ENCODE measurements around the gene SLC25A3.
A peak's percentile ranks its signal among the peaks of the same experiment; 100 is the strongest.

The SLC25A3 gene

DNA sequence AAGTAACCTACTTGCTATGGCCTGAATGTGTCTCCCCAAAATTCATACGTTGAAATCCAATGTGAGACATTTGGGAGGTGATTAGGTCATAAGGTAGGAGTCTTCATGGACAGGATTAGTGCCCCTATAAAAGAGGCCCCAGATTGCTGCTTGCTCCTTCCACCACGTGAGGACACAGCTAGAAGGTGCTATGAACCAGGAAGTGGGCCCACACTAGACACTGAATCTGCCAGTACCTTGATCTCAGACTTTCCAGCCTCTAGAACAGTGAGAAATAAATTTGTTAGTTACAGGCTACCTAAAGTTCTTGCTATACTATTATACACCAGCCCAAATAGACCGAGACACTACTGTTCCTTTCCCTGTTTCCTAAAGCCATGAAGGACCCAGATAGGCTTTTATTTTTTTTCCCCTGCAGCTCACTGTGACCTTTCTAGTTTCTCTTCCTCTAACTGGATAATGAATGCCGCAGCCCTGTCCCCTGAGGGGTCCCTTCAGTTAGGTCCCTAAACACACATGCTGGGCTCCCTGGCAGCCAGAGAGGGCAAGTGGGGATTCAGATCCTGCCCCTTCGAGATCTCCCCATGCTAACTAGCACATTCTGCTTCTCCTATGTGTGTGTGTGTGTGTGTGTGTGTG lies 19.3 kb downstream of the SLC25A3 start:
- H3K4ac ChIP-seq (ENCODE audit: low read depth in 1 of 2, low read length in 2 of 2) = no peak overlapping the region
- H2BK5ac ChIP-seq (ENCODE audit: low read depth, low read length, poor library complexity, severe bottlenecking) = no peak overlapping the region
- no peak overlapping the region for H3K9ac ChIP-seq (ENCODE audit: low read length)
- H3K27ac ChIP-seq (ENCODE audit: low read length, poor library complexity, severe bottlenecking) = no peak overlapping the region
- no peak overlapping the region for H2AK5ac ChIP-seq (ENCODE audit: low read length, severe bottlenecking)
- no peak overlapping the region for H3K4me2 ChIP-seq (ENCODE audit: low read length, poor library complexity, severe bottlenecking)
- no peaks in the 10 kb centered on the region for H3K27me3 ChIP-seq (ENCODE audit: control insufficient read depth in 1 of 2, insufficient read depth in 1 of 2, low read length in 2 of 2)
- WGBS = 100% methylated on average over 5 of the region's 5 CpGs
- H2BK120ac ChIP-seq (ENCODE audit: low read depth, low read length) = no peak overlapping the region
- no peak overlapping the region for H4K91ac ChIP-seq (ENCODE audit: low read length)
- peaks cover 5% of the 10 kb centered on the region for H3K79me1 ChIP-seq (replicated peaks; ENCODE audit: low read length, poor library complexity, severe bottlenecking)
- no peak overlapping the region for H3K18ac ChIP-seq (ENCODE audit: low read depth in 1 of 2, low read length in 2 of 2)
- H3K23ac ChIP-seq (ENCODE audit: low read length in 2 of 2) = no peak overlapping the region
- peaks cover 6 to 16% of the 10 kb centered on the region in 2 experiments for H3K36me3 ChIP-seq (ENCODE audit: control insufficient read depth in 1 of 2, insufficient read depth in 2 of 2, low read depth in 1 of 2, low read length in 2 of 2)
- H2BK12ac ChIP-seq (ENCODE audit: low read length in 2 of 2) = no peak overlapping the region
- H3K9me3 ChIP-seq (ENCODE audit: control insufficient read depth, low read length) = no peaks in the 10 kb centered on the region
- H3K4me3 ChIP-seq (ENCODE audit: insufficient read depth in 1 of 2, low read depth in 1 of 2, low read length in 2 of 2) = no peak overlapping the region
- no peak overlapping the region for H3K14ac ChIP-seq (ENCODE audit: low read length in 2 of 2)
- H4K8ac ChIP-seq (ENCODE audit: low read length) = no peak overlapping the region
- no peak for DNase-seq
- H3K4me1 ChIP-seq (ENCODE audit: control insufficient read depth, insufficient read depth, low read depth, low read length) = no peaks in the 10 kb centered on the region
- H2BK15ac ChIP-seq (ENCODE audit: low read depth, poor library complexity, severe bottlenecking) = no peak overlapping the region
- no peak overlapping the region for H2AFZ ChIP-seq (ENCODE audit: low read depth, low read length)

DNA sequence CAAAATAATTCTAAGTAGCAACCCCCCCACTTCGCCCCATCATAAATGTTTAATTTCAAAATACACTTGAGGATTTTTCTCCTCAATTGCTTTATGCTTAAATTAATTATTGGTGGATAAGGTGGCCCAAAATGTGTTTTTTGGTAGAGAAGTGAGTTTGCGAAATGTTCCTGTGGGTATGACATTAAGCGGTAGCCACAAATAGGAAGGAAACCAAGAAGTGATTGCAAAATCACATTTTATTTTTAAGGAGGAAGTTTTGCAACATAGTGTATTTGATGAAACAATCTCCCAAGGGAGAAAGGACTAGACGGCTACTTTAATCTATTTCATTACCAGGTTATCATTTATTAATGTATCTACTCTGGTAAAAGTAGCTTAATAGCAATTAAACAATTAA lies 25.5 kb downstream of the SLC25A3 start:
- Histone ChIP-seq H3K27ac (ENCODE audit: low read length, poor library complexity, severe bottlenecking) (no peak overlapping the region), H3K4me1 (ENCODE audit: control insufficient read depth, insufficient read depth, low read depth, low read length) (no peaks in the 10 kb centered on the region)
- 75% methylated on average over 2 of the region's 4 CpGs for WGBS

GRCh38 chr12:98635657-98636323 lies 42.3 kb downstream of the SLC25A3 start:
- Histone ChIP-seq H2AFZ (ENCODE audit: low read depth, low read length) (no peak overlapping the region), H2AK5ac (ENCODE audit: low read length, severe bottlenecking) (no peak overlapping the region), H3K9ac (ENCODE audit: low read length) (no peak overlapping the region), H3K27me3 (ENCODE audit: control insufficient read depth in 1 of 2, insufficient read depth in 1 of 2, low read length in 2 of 2) (no peaks in the 10 kb centered on the region), H3K4me1 (ENCODE audit: control insufficient read depth, insufficient read depth, low read depth, low read length) (peaks cover 2% of the 10 kb centered on the region), H3K9me3 (ENCODE audit: control insufficient read depth, low read length) (no peaks in the 10 kb centered on the region), H3K79me1 (replicated peaks; ENCODE audit: low read length, poor library complexity, severe bottlenecking) (peaks cover 6% of the 10 kb centered on the region), H3K27ac (ENCODE audit: low read length, poor library complexity, severe bottlenecking) (peak overlapping the region; percentile 56), H3K36me3 (ENCODE audit: control insufficient read depth in 1 of 2, insufficient read depth in 2 of 2, low read depth in 1 of 2, low read length in 2 of 2) (peaks cover 14 to 16% of the 10 kb centered on the region in 2 experiments), H3K14ac (ENCODE audit: low read length in 2 of 2) (no peak overlapping the region), H2BK15ac (ENCODE audit: low read depth, poor library complexity, severe bottlenecking) (no peak overlapping the region), H3K4me2 (ENCODE audit: low read length, poor library complexity, severe bottlenecking) (no peak overlapping the region), H3K4ac (ENCODE audit: low read depth in 1 of 2, low read length in 2 of 2) (no peak overlapping the region), H4K91ac (ENCODE audit: low read length) (no peak overlapping the region), H3K18ac (ENCODE audit: low read depth in 1 of 2, low read length in 2 of 2) (no peak overlapping the region), H2BK12ac (ENCODE audit: low read length in 2 of 2) (no peak overlapping the region), H2BK5ac (ENCODE audit: low read depth, low read length, poor library complexity, severe bottlenecking) (no peak overlapping the region), H3K23ac (ENCODE audit: low read length in 2 of 2) (no peak overlapping the region), H4K8ac (ENCODE audit: low read length) (no peak overlapping the region), H3K4me3 (ENCODE audit: insufficient read depth in 1 of 2, low read depth in 1 of 2, low read length in 2 of 2) (no peak overlapping the region), H2BK120ac (ENCODE audit: low read depth, low read length) (no peak overlapping the region)
- DNase-seq = peak; percentile 59
- WGBS = 66% methylated on average over 3 of the region's 4 CpGs

More for the DNA sequence above, 25.5 kb downstream of the SLC25A3 start:
- Histone ChIP-seq H3K4ac (ENCODE audit: low read depth in 1 of 2, low read length in 2 of 2) (no peak overlapping the region), H2BK12ac (ENCODE audit: low read length in 2 of 2) (no peak overlapping the region), H2BK5ac (ENCODE audit: low read depth, low read length, poor library complexity, severe bottlenecking) (no peak overlapping the region), H4K91ac (ENCODE audit: low read length) (no peak overlapping the region), H3K4me2 (ENCODE audit: low read length, poor library complexity, severe bottlenecking) (no peak overlapping the region), H2BK120ac (ENCODE audit: low read depth, low read length) (no peak overlapping the region), H3K36me3 (ENCODE audit: control insufficient read depth in 1 of 2, insufficient read depth in 2 of 2, low read depth in 1 of 2, low read length in 2 of 2) (peaks cover 0 to under 1% of the 10 kb centered on the region in 2 experiments), H3K27me3 (ENCODE audit: control insufficient read depth in 1 of 2, insufficient read depth in 1 of 2, low read length in 2 of 2) (no peaks in the 10 kb centered on the region), H4K8ac (ENCODE audit: low read length) (no peak overlapping the region), H2BK15ac (ENCODE audit: low read depth, poor library complexity, severe bottlenecking) (no peak overlapping the region), H3K23ac (ENCODE audit: low read length in 2 of 2) (no peak overlapping the region), H3K9ac (ENCODE audit: low read length) (peak overlapping the region; percentile 29), H3K9me3 (ENCODE audit: control insufficient read depth, low read length) (no peaks in the 10 kb centered on the region), H3K18ac (ENCODE audit: low read depth in 1 of 2, low read length in 2 of 2) (no peak overlapping the region), H2AK5ac (ENCODE audit: low read length, severe bottlenecking) (no peak overlapping the region), H3K14ac (ENCODE audit: low read length in 2 of 2) (no peak overlapping the region), H2AFZ (ENCODE audit: low read depth, low read length) (no peak overlapping the region), H3K4me3 (ENCODE audit: insufficient read depth in 1 of 2, low read depth in 1 of 2, low read length in 2 of 2) (no peak overlapping the region), H3K79me1 (replicated peaks; ENCODE audit: low read length, poor library complexity, severe bottlenecking) (peaks cover 15% of the 10 kb centered on the region)
- DNase-seq = peak; percentile 68

GRCh38 chr12:98637068-98637467 lies 43.6 kb downstream of the SLC25A3 start:
- H3K27me3 ChIP-seq (ENCODE audit: control insufficient read depth in 1 of 2, insufficient read depth in 1 of 2, low read length in 2 of 2) = no peaks in the 10 kb centered on the region
- H3K9me3 ChIP-seq (ENCODE audit: control insufficient read depth, low read length) = no peaks in the 10 kb centered on the region
- H2AK5ac ChIP-seq (ENCODE audit: low read length, severe bottlenecking) = no peak overlapping the region
- H3K14ac ChIP-seq (ENCODE audit: low read length in 2 of 2) = no peak overlapping the region
- no peak overlapping the region for H3K4ac ChIP-seq (ENCODE audit: low read depth in 1 of 2, low read length in 2 of 2)
- no peak overlapping the region for H3K4me2 ChIP-seq (ENCODE audit: low read length, poor library complexity, severe bottlenecking)
- no peak overlapping the region for H3K27ac ChIP-seq (ENCODE audit: low read length, poor library complexity, severe bottlenecking)
- no peak overlapping the region for H3K4me3 ChIP-seq (ENCODE audit: insufficient read depth in 1 of 2, low read depth in 1 of 2, low read length in 2 of 2)
- H3K18ac ChIP-seq (ENCODE audit: low read depth in 1 of 2, low read length in 2 of 2) = no peak overlapping the region
- H2BK5ac ChIP-seq (ENCODE audit: low read depth, low read length, poor library complexity, severe bottlenecking) = no peak overlapping the region
- H3K23ac ChIP-seq (ENCODE audit: low read length in 2 of 2) = no peak overlapping the region
- no peak overlapping the region for H4K8ac ChIP-seq (ENCODE audit: low read length)
- peaks cover 5% of the 10 kb centered on the region for H3K79me1 ChIP-seq (replicated peaks; ENCODE audit: low read length, poor library complexity, severe bottlenecking)
- no peak for DNase-seq
- H2BK15ac ChIP-seq (ENCODE audit: low read depth, poor library complexity, severe bottlenecking) = no peak overlapping the region
- H4K91ac ChIP-seq (ENCODE audit: low read length) = no peak overlapping the region
- WGBS = no CpG with 5 or more reads among the region's 2 CpGs
- peaks cover 5 to 16% of the 10 kb centered on the region in 2 experiments for H3K36me3 ChIP-seq (ENCODE audit: control insufficient read depth in 1 of 2, insufficient read depth in 2 of 2, low read depth in 1 of 2, low read length in 2 of 2)
- H3K4me1 ChIP-seq (ENCODE audit: control insufficient read depth, insufficient read depth, low read depth, low read length) = peaks cover 4% of the 10 kb centered on the region
- H2BK120ac ChIP-seq (ENCODE audit: low read depth, low read length) = no peak overlapping the region
- H3K9ac ChIP-seq (ENCODE audit: low read length) = no peak overlapping the region
- no peak overlapping the region for H2BK12ac ChIP-seq (ENCODE audit: low read length in 2 of 2)
- H2AFZ ChIP-seq (ENCODE audit: low read depth, low read length) = no peak overlapping the region
